ENCODE results near the gene CCDC198.

The CCDC198 gene

GRCh38 chr14:57501039-57501557 lies 7.4 kb upstream of the CCDC198 start:
- CTCF ChIA-PET = no interaction called here

GRCh38 chr14:57498659-57499058 lies 5.0 kb upstream of the CCDC198 start:
- ChIA-PET CTCF (no interaction called here), POLR2A (no interaction called here)
- Histone ChIP-seq H3K4me1 (ENCODE audit: control insufficient read depth, insufficient read depth, low read length) (peaks cover under 1% of the 10 kb centered on the region; the same call in 1 of the 2 replicates), H3K36me3 (ENCODE audit: control insufficient read depth in 2 of 2, insufficient read depth in 1 of 2, low read length in 2 of 2) (no peaks in the 10 kb centered on the region), H3K9me3 (ENCODE audit: control insufficient read depth, insufficient read depth, low read depth, low read length) (no peaks in the 10 kb centered on the region), H3K27ac (ENCODE audit: extremely low read depth, low read depth, low read length) (no peak overlapping the region), H3K4me3 (ENCODE audit: low read depth, low read length) (no peak overlapping the region)
- TF ChIP-seq ZNF121 (tag by site-specific recombination; IDR thresholded peaks at IDR 0.05) (no peak), ZNF211 (tag by site-specific recombination; IDR thresholded peaks at IDR 0.05; ENCODE audit: low read depth) (peak; percentile 63; the same call in 1 of the 2 replicates)

More at GRCh38 chr14:57501039-57501557, 7.4 kb upstream of the CCDC198 start:
- H3K36me3 ChIP-seq (ENCODE audit: control insufficient read depth in 2 of 2, insufficient read depth in 1 of 2, low read length in 2 of 2) = no peaks in the 10 kb centered on the region
- no peaks in the 10 kb centered on the region for H3K9me3 ChIP-seq (ENCODE audit: control insufficient read depth, insufficient read depth, low read depth, low read length)
- TF ChIP-seq ZNF548 (tag by site-specific recombination; IDR thresholded peaks at IDR 0.05) (no peak), SCRT2 (tag by site-specific recombination; IDR thresholded peaks at IDR 0.05) (no peak), ZNF202 (tag by site-specific recombination; IDR thresholded peaks at IDR 0.05; ENCODE audit: borderline replicate concordance) (no peak)
- POLR2A ChIA-PET = no interaction called here
- H3K27ac ChIP-seq (ENCODE audit: extremely low read depth, low read depth, low read length) = no peak overlapping the region
- no peaks in the 10 kb centered on the region; the same call in 1 of the 2 replicates for H3K4me1 ChIP-seq (ENCODE audit: control insufficient read depth, insufficient read depth, low read length)
- H3K4me3 ChIP-seq (ENCODE audit: low read depth, low read length) = no peak overlapping the region

GRCh38 chr14:57498035-57498434 lies 4.4 kb upstream of the CCDC198 start:
- TF ChIP-seq KLF8 (tag by site-specific recombination; IDR thresholded peaks at IDR 0.05) (no peak), FEZF1 (tag by site-specific recombination; IDR thresholded peaks at IDR 0.05) (no peak), KLF10 (tag by site-specific recombination; IDR thresholded peaks at IDR 0.05) (no peak), ZNF354C (tag by site-specific recombination; IDR thresholded peaks at IDR 0.05; ENCODE audit: borderline replicate concordance, low read depth) (no peak), ZNF580 (tag by site-specific recombination; IDR thresholded peaks at IDR 0.05) (no peak), BCL11B (tag by site-specific recombination; IDR thresholded peaks at IDR 0.05; ENCODE audit: low read depth) (no peak), INSM2 (tag by site-specific recombination; IDR thresholded peaks at IDR 0.05) (no peak), ZNF138 (tag by site-specific recombination; IDR thresholded peaks at IDR 0.05; ENCODE audit: borderline replicate concordance) (no peak), ZNF658 (tag by site-specific recombination; IDR thresholded peaks at IDR 0.05) (no peak), ZNF366 (tag by site-specific recombination; conservative IDR thresholded peaks at IDR 0.05) (no peak), ZNF707 (tag by site-specific recombination; IDR thresholded peaks at IDR 0.05) (no peak), ZFHX2 (tag by site-specific recombination; conservative IDR thresholded peaks at IDR 0.05) (no peak)
- no peak overlapping the region for H3K4me3 ChIP-seq (ENCODE audit: low read depth, low read length)
- POLR2A ChIA-PET = no interaction called here
- H3K27ac ChIP-seq (ENCODE audit: extremely low read depth, low read depth, low read length) = no peak overlapping the region
- CTCF ChIA-PET = no interaction called here
- no peaks in the 10 kb centered on the region for H3K9me3 ChIP-seq (ENCODE audit: control insufficient read depth, insufficient read depth, low read depth, low read length)
- H3K4me1 ChIP-seq (ENCODE audit: control insufficient read depth, insufficient read depth, low read length) = peaks cover 6% of the 10 kb centered on the region
- no peaks in the 10 kb centered on the region for H3K36me3 ChIP-seq (ENCODE audit: control insufficient read depth in 2 of 2, insufficient read depth in 1 of 2, low read length in 2 of 2)

GRCh38 chr14:57495416-57495815 lies 1.8 kb upstream of the CCDC198 start:
- H3K4me1 ChIP-seq (ENCODE audit: control insufficient read depth, insufficient read depth, low read length) = peaks cover 18% of the 10 kb centered on the region
- H3K36me3 ChIP-seq (ENCODE audit: control insufficient read depth in 2 of 2, insufficient read depth in 1 of 2, low read length in 2 of 2) = no peaks in the 10 kb centered on the region
- no peak overlapping the region for H3K27ac ChIP-seq (ENCODE audit: extremely low read depth, low read depth, low read length)
- H3K4me3 ChIP-seq (ENCODE audit: low read depth, low read length) = no peak overlapping the region
- ChIA-PET CTCF (interaction anchor here (0.7 kb wide), 1 partner anchor 9 kb away, joined by 3 read pairs; no protein-coding TSS in a partner anchor), POLR2A (no interaction called here)
- no peaks in the 10 kb centered on the region for H3K9me3 ChIP-seq (ENCODE audit: control insufficient read depth, insufficient read depth, low read depth, low read length)
- TF ChIP-seq HOXA7 (CRISPR knock-in tag; IDR thresholded peaks at IDR 0.05; ENCODE audit: borderline replicate concordance) (no peak), AEBP2 (tag by site-specific recombination; IDR thresholded peaks at IDR 0.05; ENCODE audit: borderline replicate concordance) (no peak), ZNF146 (tag by site-specific recombination; IDR thresholded peaks at IDR 0.05) (no peak), ZNF2 (tag by site-specific recombination; IDR thresholded peaks at IDR 0.05) (no peak), ZNF223 (tag by site-specific recombination; IDR thresholded peaks at IDR 0.05) (no peak), SP3 (tag by site-specific recombination; IDR thresholded peaks at IDR 0.05) (no peak), ZNF692 (tag by site-specific recombination; IDR thresholded peaks at IDR 0.05) (no peak), ZNF560 (tag by site-specific recombination; IDR thresholded peaks at IDR 0.05; ENCODE audit: borderline replicate concordance) (no peak)
